ENCODE data around the gene ZC3HAV1. TPM values are rescaled to one million over a fixed set of nuclear protein-coding genes. Genes with fewer than 3 reads are reported as not detected.
A peak's percentile ranks its signal among the peaks of the same experiment; 100 is the strongest.

ZC3HAV1 gene
- total RNA-seq, 4 donors from 2014 or later, result 11.7 to 40.6 (median 34.5) TPM

GRCh38 chr7:139092090-139092796, 17.3 kb downstream of the ZC3HAV1 start:
- Histone ChIP-seq H3K36me3 (peaks cover 0 to 20% (median 7%) of the 10 kb centered on the region in 4 donors), H3K9me3 (no peaks in the 10 kb centered on the region), H3K27me3 (no peaks in the 10 kb centered on the region), H3K27ac (peak overlapping the region in 1 of 4 donors; percentile 30), H3K4me1 (peaks cover 0 to 26% (median 2%) of the 10 kb centered on the region in 4 donors), H3K4me3 (peak overlapping the region in 1 of 4 donors; percentile 4)
- WGBS, 2 donors (ENCODE audit: low coverage in 1 of 2), result 80 to 87% methylated on average over 9 of the region's 9 CpGs
- in situ Hi-C loops (cut with MboI; ENCODE audit: low pct_ligation_motif_present in 1 of 4, low pct_unique_long_range_greater_than_20kb in 1 of 4, low sequenced_read_pairs in 3 of 4), result loop anchor here in 1 of 4 donors (25.0 kb wide), 1 partner anchor 205 kb away; no protein-coding TSS in a partner anchor
- TF ChIP-seq EP300 (IDR thresholded peaks at IDR 0.05; ENCODE audit: low read depth) (no peak), POLR2A (IDR thresholded peaks at IDR 0.05) (no peak), POLR2AphosphoS5 (IDR thresholded peaks at IDR 0.05) (no peak)
- TF ChIP-seq, protein P1, sequence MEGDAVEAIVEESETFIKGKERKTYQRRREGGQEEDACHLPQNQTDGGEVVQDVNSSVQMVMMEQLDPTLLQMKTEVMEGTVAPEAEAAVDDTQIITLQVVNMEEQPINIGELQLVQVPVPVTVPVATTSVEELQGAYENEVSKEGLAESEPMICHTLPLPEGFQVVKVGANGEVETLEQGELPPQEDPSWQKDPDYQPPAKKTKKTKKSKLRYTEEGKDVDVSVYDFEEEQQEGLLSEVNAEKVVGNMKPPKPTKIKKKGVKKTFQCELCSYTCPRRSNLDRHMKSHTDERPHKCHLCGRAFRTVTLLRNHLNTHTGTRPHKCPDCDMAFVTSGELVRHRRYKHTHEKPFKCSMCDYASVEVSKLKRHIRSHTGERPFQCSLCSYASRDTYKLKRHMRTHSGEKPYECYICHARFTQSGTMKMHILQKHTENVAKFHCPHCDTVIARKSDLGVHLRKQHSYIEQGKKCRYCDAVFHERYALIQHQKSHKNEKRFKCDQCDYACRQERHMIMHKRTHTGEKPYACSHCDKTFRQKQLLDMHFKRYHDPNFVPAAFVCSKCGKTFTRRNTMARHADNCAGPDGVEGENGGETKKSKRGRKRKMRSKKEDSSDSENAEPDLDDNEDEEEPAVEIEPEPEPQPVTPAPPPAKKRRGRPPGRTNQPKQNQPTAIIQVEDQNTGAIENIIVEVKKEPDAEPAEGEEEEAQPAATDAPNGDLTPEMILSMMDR (IDR thresholded peaks at IDR 0.05), result no peak
- intact Hi-C loops (cut with DNase I; ENCODE audit: low total_unique reads), result no loop called here
- no peak for DNase-seq

- 82 to 92% methylated on average over 4 to 15 of the region's 15 CpGs for WGBS, 2 donors (ENCODE audit: low coverage in 1 of 2)
- Histone ChIP-seq H3K4me3 (no peak overlapping the region), H3K27me3 (no peaks in the 10 kb centered on the region), H3K9me3 (no peaks in the 10 kb centered on the region), H3K4me1 (peaks cover 0 to 26% (median 2%) of the 10 kb centered on the region in 4 donors), H3K36me3 (peaks cover 0 to 26% (median 9%) of the 10 kb centered on the region in 4 donors), H3K27ac (peak overlapping the region in 1 of 4 donors; percentile 30)
- DNase-seq, result no peak
- in situ Hi-C loops (cut with MboI; ENCODE audit: low pct_ligation_motif_present in 1 of 4, low pct_unique_long_range_greater_than_20kb in 1 of 4, low sequenced_read_pairs in 3 of 4) (loop anchor here in 1 of 4 donors (25.0 kb wide), 1 partner anchor 204 kb away; no protein-coding TSS in a partner anchor), intact Hi-C loops (cut with DNase I; ENCODE audit: low total_unique reads) (no loop called here)
- no peak for TF ChIP-seq POLR2AphosphoS5 (IDR thresholded peaks at IDR 0.05)
- TF ChIP-seq, protein P1 (IDR thresholded peaks at IDR 0.05), result no peak
- TF ChIP-seq POLR2A (IDR thresholded peaks at IDR 0.05), result no peak
- no peak for TF ChIP-seq EP300 (IDR thresholded peaks at IDR 0.05; ENCODE audit: low read depth)
These were observed 17.9 kb downstream of the ZC3HAV1 start for GRCh38 chr7:139091677-139091996.

DNA sequence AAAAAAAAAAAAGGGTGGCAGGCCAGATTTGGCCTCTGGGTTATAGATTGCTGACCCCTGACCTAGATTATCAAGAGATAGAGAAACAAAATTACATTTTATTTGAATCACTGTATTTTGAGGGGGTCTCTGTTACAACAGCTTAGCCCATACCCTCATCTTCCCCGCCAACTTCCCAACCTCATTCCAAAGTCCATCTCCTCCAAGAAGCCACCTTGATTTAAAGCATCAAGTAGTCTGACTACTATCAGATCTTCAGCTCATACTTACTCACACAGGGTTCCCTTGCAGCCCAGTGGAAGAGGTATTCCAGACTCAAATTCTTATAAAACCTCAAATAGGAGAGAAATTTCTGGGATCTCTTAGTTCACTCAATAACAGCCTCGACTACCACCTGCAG, 20.4 kb downstream of the ZC3HAV1 start:
- H3K4me3 ChIP-seq, result no peak overlapping the region
- TF ChIP-seq EP300 (IDR thresholded peaks at IDR 0.05; ENCODE audit: low read depth) (no peak), POLR2AphosphoS5 (IDR thresholded peaks at IDR 0.05) (no peak), POLR2A (IDR thresholded peaks at IDR 0.05) (no peak)
- TF ChIP-seq, protein P1 (IDR thresholded peaks at IDR 0.05), result no peak
- H3K9me3 ChIP-seq, result no peaks in the 10 kb centered on the region
- no peaks in the 10 kb centered on the region for H3K27me3 ChIP-seq
- in situ Hi-C loops (cut with MboI; ENCODE audit: low pct_ligation_motif_present in 1 of 4, low pct_unique_long_range_greater_than_20kb in 1 of 4, low sequenced_read_pairs in 3 of 4) (loop anchor here in 1 of 4 donors (25.0 kb wide), 1 partner anchor 202 kb away; no protein-coding TSS in a partner anchor), intact Hi-C loops (cut with DNase I; ENCODE audit: low total_unique reads) (no loop called here)
- no peak for DNase-seq
- 87 to 90% methylated on average over 2 of the region's 2 CpGs for WGBS, 2 donors (ENCODE audit: low coverage in 1 of 2)
- peaks cover 0 to 45% (median 9%) of the 10 kb centered on the region in 4 donors for H3K36me3 ChIP-seq
- peaks cover 0 to 8% (median 0%) of the 10 kb centered on the region in 4 donors for H3K4me1 ChIP-seq
- H3K27ac ChIP-seq, result no peak overlapping the region

DNA sequence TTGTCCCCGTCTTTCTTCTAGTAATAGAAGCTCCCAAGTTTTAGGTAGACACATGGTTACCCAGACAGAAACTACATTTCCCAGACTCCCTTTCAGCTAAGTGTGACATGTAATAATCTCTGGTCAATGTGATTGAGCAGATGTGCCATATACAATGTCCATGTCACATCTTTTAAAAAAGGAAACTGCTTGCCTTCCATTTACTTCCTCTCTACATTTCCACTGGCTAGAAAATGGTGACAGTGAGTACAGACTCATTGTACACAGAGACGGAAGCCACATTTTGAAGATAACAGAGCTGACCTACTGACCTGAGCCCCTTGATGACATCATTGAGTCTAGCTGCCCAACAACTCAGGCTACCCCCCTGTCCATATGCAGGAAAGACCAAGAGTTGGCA, 21.3 kb downstream of the ZC3HAV1 start:
- TF ChIP-seq POLR2AphosphoS5 (IDR thresholded peaks at IDR 0.05) (no peak), POLR2A (IDR thresholded peaks at IDR 0.05) (no peak), EP300 (IDR thresholded peaks at IDR 0.05; ENCODE audit: low read depth) (no peak)
- TF ChIP-seq, protein P1 (IDR thresholded peaks at IDR 0.05), result no peak

More for the DNA sequence above, 21.3 kb downstream of the ZC3HAV1 start:
- Histone ChIP-seq H3K4me1 (peaks cover 0 to 8% (median 0%) of the 10 kb centered on the region in 4 donors), H3K27ac (no peak overlapping the region), H3K4me3 (no peak overlapping the region), H3K9me3 (no peaks in the 10 kb centered on the region), H3K36me3 (peaks cover 0 to 53% (median 12%) of the 10 kb centered on the region in 4 donors), H3K27me3 (no peaks in the 10 kb centered on the region)
- 95 to 100% methylated on average over 1 to 2 of the region's 2 CpGs for WGBS, 2 donors (ENCODE audit: low coverage in 1 of 2)
- no peak for DNase-seq
- in situ Hi-C loops (cut with MboI; ENCODE audit: low pct_ligation_motif_present in 1 of 4, low pct_unique_long_range_greater_than_20kb in 1 of 4, low sequenced_read_pairs in 3 of 4) (loop anchor here in 1 of 4 donors (25.0 kb wide), 1 partner anchor 201 kb away; no protein-coding TSS in a partner anchor), intact Hi-C loops (cut with DNase I; ENCODE audit: low total_unique reads) (no loop called here)
